Skeletal muscle tissue (tissue), 4 donors: ENCODE results near the gene PHACTR1. TPM values are rescaled to one million over a fixed set of nuclear protein-coding genes. Genes with fewer than 3 reads are reported as not detected.

Source experiments
- H3K27ac ChIP-seq: one replicate; pipeline ENCODE4 v1.7.0; 2013; ENCODE audit warnings: mild to moderate bottlenecking, low read depth, low read length, inconsistent platforms
- H3K27me3 ChIP-seq, 3 donors: one replicate each; pipeline ENCODE4 v1.7.0; 2013; ENCODE audit warnings: low read length in 3 of 3; ENCODE audit not compliant: control insufficient read depth in 3 of 3, insufficient read depth in 3 of 3
- H3K36me3 ChIP-seq, 3 donors: one replicate each; pipeline ENCODE4 v1.7.0; 2013; ENCODE audit warnings: low read length in 3 of 3; ENCODE audit not compliant: control insufficient read depth in 3 of 3, insufficient read depth in 3 of 3
- H3K4me1 ChIP-seq, 3 donors: one replicate each; pipeline ENCODE4 v1.7.0; 2013; ENCODE audit warnings: low read length in 3 of 3, mild to moderate bottlenecking in 3 of 3; ENCODE audit not compliant: control insufficient read depth in 3 of 3, insufficient read depth in 3 of 3
- H3K4me3 ChIP-seq, 3 donors: one replicate each; pipeline ENCODE4 v1.7.0; 2013; ENCODE audit warnings: low read length in 3 of 3
- H3K9ac ChIP-seq, 3 donors: one replicate each; pipeline ENCODE4 v1.7.0; 2013; ENCODE audit warnings: low read length in 3 of 3, mild to moderate bottlenecking in 3 of 3, moderate library complexity in 2 of 3, low read depth in 1 of 3
- H3K9me3 ChIP-seq, 3 donors: one replicate each; pipeline ENCODE4 v1.7.0; 2013; ENCODE audit warnings: low read length in 3 of 3; ENCODE audit not compliant: control insufficient read depth in 3 of 3
- total RNA-seq: library from RNA; depleted of rRNA; stranded (reverse); fragments of >200 nt; gene quantifications from one replicate; pipeline ENCODE4 v1.2.3, GENCODE V29; 2014
- donor health status: Osteomylitis.

PHACTR1 gene
- total RNA-seq, 1 donor from 2014 or later, result 5.7 TPM

DNA sequence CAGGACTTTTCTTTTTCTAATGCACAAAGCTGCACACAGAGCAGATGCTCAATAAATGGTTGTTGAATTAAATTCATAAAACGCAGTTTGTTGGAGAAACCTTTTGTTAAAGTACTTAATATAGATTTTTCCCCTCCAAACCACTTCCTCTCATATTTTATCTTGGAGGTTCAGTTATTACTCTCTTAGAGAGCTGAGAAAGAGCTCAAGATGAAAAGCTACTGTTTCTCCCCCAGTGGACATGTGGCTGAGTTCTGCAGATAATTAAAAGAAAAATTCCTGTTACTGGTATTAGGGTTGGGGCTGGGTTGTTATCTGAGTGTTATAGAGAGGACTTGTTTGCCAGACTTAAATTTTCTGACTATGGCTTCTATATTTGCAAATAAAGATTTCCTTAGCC lies 317.7 kb downstream of the PHACTR1 start:
- Histone ChIP-seq H3K27ac (no peak overlapping the region), H3K4me3 (no peak overlapping the region), H3K4me1 (no peaks in the 10 kb centered on the region), H3K27me3 (no peaks in the 10 kb centered on the region), H3K36me3 (no peaks in the 10 kb centered on the region), H3K9ac (no peak overlapping the region), H3K9me3 (no peaks in the 10 kb centered on the region)

DNA sequence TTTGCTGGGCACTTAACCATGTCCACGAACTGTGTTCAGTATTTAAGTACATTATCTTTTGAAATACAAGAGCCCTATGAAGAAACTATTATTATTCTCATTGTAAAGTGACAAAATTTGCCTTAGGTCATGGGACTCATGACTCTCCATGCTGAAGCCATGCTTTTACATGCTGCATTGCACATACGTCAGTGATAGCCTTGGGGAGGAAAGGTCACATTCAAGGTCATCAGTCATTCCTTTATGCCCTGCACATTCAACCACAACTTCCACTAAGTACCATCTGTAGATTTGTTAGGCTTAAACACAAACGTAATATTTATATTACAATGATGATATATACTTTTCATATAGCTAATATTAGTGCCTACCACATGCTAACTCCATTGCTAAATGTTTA lies 319.0 kb downstream of the PHACTR1 start:
- no peak overlapping the region for H3K9ac ChIP-seq
- H3K36me3 ChIP-seq, result no peaks in the 10 kb centered on the region
- no peaks in the 10 kb centered on the region for H3K9me3 ChIP-seq
- H3K4me1 ChIP-seq, result no peaks in the 10 kb centered on the region
- no peak overlapping the region for H3K4me3 ChIP-seq
- H3K27ac ChIP-seq, result no peak overlapping the region
- no peaks in the 10 kb centered on the region for H3K27me3 ChIP-seq

DNA sequence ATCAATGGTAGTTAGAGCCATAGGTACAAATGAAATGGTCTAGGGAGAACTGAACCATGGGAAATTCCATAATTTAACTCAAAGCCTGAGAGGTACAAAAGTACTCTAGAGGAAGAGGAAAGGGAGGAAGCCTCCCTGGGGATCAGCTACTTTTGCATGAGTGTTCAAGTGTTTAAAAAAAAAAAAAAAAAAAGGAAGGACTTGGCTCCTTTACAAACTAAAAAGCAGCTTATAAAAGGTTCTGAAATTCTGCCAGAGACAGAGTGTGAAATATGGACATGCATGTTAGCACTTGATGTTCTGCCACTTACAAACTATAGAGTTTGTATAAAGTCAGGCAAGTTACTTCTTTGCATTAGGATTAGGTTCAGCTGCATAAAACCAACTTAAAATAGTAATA lies 321.7 kb downstream of the PHACTR1 start:
- Histone ChIP-seq H3K9ac (no peak overlapping the region), H3K4me1 (no peaks in the 10 kb centered on the region), H3K27ac (no peak overlapping the region), H3K27me3 (no peaks in the 10 kb centered on the region), H3K36me3 (no peaks in the 10 kb centered on the region), H3K4me3 (no peak overlapping the region), H3K9me3 (no peaks in the 10 kb centered on the region)

- H3K9ac ChIP-seq, result no peak overlapping the region
- no peaks in the 10 kb centered on the region for H3K27me3 ChIP-seq
- H3K36me3 ChIP-seq, result no peaks in the 10 kb centered on the region
- H3K4me3 ChIP-seq, result no peak overlapping the region
- H3K4me1 ChIP-seq, result no peaks in the 10 kb centered on the region
- H3K27ac ChIP-seq, result no peak overlapping the region
- H3K9me3 ChIP-seq, result no peaks in the 10 kb centered on the region
These were observed 322.2 kb downstream of the PHACTR1 start for GRCh38 chr6:13038741-13039190.

DNA sequence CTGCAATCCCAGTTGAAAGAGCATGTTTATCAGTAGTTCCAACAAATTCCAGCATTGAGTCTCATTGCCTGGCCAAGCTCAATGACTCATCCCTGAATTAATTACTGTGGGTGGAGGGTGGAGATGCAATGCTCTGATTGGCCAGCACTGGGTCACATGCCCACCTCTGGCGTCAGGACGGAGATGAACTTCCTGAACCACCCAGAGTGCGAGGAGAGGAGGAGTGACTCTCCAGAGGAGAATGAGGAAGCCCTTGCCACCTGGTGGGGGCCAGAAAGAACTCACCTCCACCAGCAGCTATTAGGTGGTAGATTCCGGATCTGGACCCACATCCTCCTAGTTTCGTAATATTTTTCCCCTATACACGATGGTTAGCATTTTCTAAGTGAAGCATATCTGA lies 327.8 kb downstream of the PHACTR1 start:
- no peak overlapping the region for H3K4me3 ChIP-seq
- no peaks in the 10 kb centered on the region for H3K4me1 ChIP-seq
- H3K9ac ChIP-seq, result no peak overlapping the region
- no peaks in the 10 kb centered on the region for H3K27me3 ChIP-seq
- no peaks in the 10 kb centered on the region for H3K9me3 ChIP-seq
- H3K27ac ChIP-seq, result no peak overlapping the region
- H3K36me3 ChIP-seq, result no peaks in the 10 kb centered on the region

DNA sequence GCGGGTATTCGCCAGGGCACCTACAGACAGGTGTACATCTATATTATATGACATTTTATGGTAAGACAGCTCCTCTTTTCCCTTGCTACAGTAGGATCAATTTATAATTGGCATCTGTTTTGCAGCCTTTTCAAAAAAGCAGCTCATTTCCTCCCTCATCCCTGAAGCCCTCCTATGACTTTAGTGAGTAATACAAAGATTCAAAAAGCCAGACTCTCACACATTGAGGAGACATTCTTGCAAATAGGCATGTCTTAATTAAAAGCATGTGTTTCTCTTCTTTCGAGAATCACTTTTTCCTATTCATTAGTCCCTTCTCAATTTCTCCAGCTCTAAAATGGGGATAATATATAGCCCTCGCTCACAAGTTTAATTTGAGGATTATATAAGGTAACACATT lies 328.3 kb downstream of the PHACTR1 start:
- H3K27ac ChIP-seq, result no peak overlapping the region
- H3K27me3 ChIP-seq, result no peaks in the 10 kb centered on the region
- no peak overlapping the region for H3K9ac ChIP-seq
- no peak overlapping the region for H3K4me3 ChIP-seq
- no peaks in the 10 kb centered on the region for H3K36me3 ChIP-seq
- H3K9me3 ChIP-seq, result no peaks in the 10 kb centered on the region
- no peaks in the 10 kb centered on the region for H3K4me1 ChIP-seq

DNA sequence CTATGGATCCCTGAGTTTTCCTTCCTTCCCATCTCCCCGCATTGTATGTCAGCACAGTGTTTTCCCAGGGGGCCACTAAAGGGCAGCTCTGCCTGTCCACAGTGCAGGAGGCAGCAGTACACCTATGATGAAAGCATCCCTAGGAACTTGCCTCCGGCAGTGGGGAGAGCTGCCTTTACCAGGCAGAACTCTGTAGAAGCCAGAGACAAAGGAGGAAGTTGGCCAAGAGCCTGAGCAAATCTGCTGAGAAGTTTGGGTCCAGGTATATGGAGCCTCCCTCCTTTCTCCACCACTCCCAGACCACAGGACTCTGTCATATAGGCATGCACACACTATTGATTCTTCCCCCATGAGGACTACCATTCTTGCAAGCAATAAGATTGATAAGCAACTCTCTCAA lies 329.1 kb downstream of the PHACTR1 start:
- H3K27ac ChIP-seq, result no peak overlapping the region
- H3K4me3 ChIP-seq, result no peak overlapping the region
- H3K9me3 ChIP-seq, result no peaks in the 10 kb centered on the region
- no peaks in the 10 kb centered on the region for H3K4me1 ChIP-seq
- no peaks in the 10 kb centered on the region for H3K36me3 ChIP-seq
- H3K9ac ChIP-seq, result no peak overlapping the region
- H3K27me3 ChIP-seq, result no peaks in the 10 kb centered on the region

GRCh38 chr6:13046084-13046483 lies 329.5 kb downstream of the PHACTR1 start:
- H3K27ac ChIP-seq, result no peak overlapping the region
- H3K36me3 ChIP-seq, result no peaks in the 10 kb centered on the region
- H3K9me3 ChIP-seq, result no peaks in the 10 kb centered on the region
- H3K4me1 ChIP-seq, result no peaks in the 10 kb centered on the region
- no peak overlapping the region for H3K9ac ChIP-seq
- no peaks in the 10 kb centered on the region for H3K27me3 ChIP-seq
- H3K4me3 ChIP-seq, result no peak overlapping the region

DNA sequence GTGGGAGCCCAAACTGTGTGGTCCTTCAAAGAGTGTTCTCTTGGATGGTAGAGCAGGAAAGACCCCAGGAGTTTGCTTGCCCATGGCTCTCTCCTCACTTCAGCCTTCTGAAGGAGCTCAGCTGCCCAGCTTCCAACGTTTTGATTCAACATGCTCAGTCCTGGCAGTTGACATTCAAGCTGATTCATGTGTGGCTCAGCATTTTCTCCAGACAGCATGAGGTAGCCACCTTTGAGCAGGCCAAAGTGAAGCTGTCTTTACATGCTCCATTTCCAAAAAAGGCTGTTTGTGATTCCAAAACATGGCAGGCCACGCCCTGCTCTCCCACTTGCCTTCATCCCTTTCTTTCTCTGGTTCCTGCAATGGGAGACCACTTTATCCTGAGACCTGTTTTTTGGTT lies 331.5 kb downstream of the PHACTR1 start:
- Histone ChIP-seq H3K4me1 (no peaks in the 10 kb centered on the region), H3K9ac (no peak overlapping the region)

DNA sequence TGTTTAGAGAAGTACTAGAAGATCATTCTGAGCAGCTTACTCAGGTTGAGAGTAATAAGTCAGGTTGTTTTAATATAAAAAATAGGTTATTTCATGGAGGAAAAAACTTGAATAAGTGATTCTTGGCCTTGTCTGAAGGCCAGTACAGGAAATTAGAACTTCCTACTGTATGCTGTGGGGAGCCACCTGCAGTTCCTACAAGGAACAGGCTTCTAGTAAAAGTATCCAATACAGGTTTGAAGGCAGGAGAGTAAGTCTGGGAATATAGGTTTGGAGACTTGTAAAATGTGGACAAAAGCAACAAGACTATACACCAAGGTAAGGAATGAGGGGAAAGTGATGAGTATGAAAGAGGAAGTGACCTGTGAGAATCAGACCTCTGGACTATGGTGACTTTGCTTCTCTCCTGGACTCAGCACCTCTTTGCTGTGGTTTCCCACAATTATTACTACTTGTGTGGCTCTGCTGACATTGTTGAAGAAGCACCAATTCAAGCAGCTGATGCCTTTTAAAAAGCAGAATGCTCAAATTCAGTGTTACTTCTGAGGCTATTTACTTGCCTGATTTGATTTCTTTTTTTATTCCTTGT lies 333.2 kb downstream of the PHACTR1 start:
- no peaks in the 10 kb centered on the region for H3K27me3 ChIP-seq
- H3K9me3 ChIP-seq, result no peaks in the 10 kb centered on the region
- H3K4me1 ChIP-seq, result no peaks in the 10 kb centered on the region
- H3K27ac ChIP-seq, result no peak overlapping the region
- no peak overlapping the region for H3K9ac ChIP-seq
- H3K36me3 ChIP-seq, result no peaks in the 10 kb centered on the region
- H3K4me3 ChIP-seq, result no peak overlapping the region

More for the DNA sequence above, 331.5 kb downstream of the PHACTR1 start:
- Histone ChIP-seq H3K27ac (no peak overlapping the region), H3K27me3 (no peaks in the 10 kb centered on the region), H3K4me3 (no peak overlapping the region), H3K9me3 (no peaks in the 10 kb centered on the region), H3K36me3 (no peaks in the 10 kb centered on the region)
